HL-60/S4 (cell line): ENCODE results near the gene MPPE1.
"Not testable (repeated sequence)": the region's sequence is repeated elsewhere in the genome, so short reads cannot be mapped to it uniquely, and the experiment has no call there.

Source experiments
- in situ Hi-C: fragments of 300-500 bp; cut with MboI; formaldehyde crosslinking; loops from 2 replicates; pipeline ENCODE4 v1.14.3; 2022; ENCODE audit warnings: low sequenced_read_pairs

MPPE1 gene

DNA sequence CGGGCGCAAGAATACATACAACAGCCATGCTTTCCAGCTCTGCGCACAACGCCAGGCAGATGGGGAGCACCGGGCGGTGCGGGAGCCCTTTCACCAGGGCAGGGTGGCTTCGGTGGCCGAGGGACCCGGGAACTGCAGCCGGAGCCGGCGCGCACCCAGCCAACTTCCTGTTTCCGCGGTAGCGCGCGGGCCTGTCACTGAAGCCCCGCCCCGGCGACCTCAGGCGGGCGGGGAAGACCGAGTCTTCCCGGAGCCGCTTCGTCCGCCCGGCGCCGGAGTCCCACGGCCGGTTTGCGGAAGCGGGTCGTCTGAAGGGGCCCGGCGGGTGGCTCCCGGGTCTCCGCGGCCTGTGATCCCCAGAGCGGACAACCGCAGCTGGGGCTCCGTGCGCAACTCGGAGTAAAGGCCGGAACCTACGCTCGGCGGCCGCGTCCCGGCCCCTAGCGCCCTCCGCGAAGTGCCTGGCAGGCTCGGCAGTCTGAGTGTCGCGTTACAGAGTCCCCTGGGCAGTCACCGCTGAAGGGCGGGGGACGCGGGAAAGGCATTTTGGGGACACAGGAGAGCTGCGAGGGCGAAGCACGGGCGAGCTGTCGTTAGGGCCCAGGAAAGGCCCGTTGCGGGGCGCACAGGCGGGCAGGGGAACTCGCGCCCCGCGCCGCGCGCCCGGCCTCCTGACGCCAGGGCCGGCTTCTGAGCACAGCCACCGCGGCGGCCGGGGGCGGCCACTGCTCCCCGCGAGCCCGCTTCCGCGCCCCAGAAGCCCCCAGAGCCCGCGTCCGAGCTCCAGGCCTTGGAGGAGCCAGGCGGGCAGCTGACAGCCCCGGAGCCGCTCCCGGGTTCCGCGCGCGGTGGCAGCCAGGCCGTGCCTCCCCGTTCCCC, at the start of gene MPPE1:
MPPE1 (minus strand) TSS at position 136 of the 879 bp plus-strand sequence. CDS start 11,053 bp downstream, outside the sequence.
- in situ Hi-C loops = no loop called here

- in situ Hi-C loops = no loop called here
Measured at GRCh38 chr18:11957636-11958035, 49.5 kb upstream of the MPPE1 start.

DNA sequence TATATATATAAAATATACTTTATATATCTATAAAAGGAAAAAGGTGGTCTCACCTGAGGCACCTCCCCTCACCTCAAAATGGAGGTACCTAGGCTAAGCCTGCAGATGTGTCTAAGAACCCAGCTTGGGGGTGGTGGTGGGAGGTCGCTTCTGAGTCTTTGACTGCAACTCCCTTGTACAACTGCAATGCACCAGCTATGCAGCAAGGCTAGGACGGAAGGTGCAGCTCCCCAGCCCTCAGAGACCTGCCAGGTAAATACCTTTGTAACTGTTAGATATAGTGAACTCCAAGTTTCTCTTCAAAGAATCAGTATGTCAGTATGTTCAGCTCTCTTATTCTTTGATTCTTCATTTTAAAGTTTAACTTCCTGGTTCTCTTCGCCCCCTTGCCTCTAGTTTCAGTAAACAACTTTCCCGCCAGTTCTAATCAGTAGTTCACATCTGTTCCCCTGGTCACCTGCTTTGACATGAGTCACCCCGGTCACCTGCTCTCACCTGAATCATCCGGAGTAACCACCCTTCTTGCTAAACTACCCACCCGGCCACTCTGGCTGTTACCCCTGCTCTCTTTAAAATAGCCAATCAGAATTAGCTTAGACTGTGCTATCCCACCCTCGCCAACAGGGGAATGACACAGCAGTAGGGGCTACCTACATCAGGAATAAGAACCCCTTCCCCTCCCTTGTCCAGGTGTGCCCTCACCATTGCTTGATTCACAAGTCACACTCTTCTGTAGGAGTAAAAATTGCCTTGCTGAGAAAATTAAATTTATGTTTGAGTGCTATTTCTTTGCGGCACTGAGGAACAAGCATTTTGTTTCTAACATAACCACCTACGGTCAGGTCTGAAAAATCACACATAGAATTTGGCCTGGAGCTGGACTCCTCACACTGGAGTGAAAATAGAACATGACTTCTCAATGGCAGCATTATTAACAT, 48.5 kb upstream of the MPPE1 start:
- in situ Hi-C loops = no loop called here

GRCh38 chr18:11955239-11956029, 47.3 kb upstream of the MPPE1 start:
- in situ Hi-C loops = no loop called here

- in situ Hi-C loops = no loop called here
Measured at GRCh38 chr18:11953113-11953512, 45.0 kb upstream of the MPPE1 start.

GRCh38 chr18:11951390-11951851, 43.3 kb upstream of the MPPE1 start:
- in situ Hi-C loops = no loop called here

GRCh38 chr18:11950824-11951223, 42.7 kb upstream of the MPPE1 start:
- in situ Hi-C loops = no loop called here

DNA sequence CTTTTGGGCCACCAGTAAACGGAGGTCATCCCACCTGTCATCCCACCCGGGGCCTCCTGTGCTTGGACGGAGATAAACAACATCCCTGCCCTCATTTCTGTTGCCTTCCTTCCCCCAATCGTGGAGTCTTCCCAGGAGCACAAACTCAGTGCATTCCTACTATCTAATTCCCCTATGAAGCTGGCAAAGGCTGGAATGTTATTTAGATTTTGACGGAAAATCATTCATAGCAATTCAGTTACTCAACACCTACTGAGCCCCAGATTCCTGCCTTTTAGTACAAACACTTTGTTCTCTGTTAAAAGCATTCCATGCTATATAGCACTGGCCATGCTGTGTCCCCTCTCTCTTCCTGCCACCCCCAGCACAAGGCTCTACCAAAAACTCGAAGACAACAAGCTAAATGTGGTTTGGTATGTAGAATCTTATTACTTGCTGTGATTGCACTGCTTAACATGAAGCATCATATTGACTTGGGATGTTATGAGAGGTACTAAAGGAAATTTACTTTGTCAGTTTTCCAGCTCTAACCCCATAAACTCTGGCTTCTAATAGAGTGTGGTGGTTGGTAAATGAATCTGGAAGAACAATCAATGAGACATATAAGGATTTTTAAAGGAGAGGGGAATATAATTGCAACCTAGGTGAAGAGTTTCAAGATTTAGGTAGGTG, 40.9 kb upstream of the MPPE1 start:
- in situ Hi-C loops = no loop called here

- in situ Hi-C loops = no loop called here
Measured at GRCh38 chr18:11947214-11948191, 39.4 kb upstream of the MPPE1 start.

DNA sequence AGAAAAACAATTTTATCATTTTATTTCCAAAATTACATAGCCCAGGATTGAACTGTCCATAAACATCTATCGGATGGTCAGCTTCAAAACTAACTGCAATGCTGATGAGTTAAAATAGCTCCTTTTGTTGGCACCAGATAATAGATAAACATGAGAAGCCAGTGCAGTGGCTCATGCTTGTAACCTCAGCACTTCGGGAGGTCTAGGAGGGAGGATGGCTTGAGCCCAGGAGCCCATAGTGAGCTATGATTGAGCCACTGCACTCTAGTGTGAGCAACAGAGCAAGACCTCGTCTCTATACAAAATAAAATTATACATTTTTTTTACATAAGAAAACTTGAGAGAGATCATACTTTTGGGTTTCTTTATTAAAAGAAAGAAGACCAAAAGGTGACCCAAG, 38.6 kb upstream of the MPPE1 start:
- in situ Hi-C loops = no loop called here

GRCh38 chr18:11945834-11946659, 37.9 kb upstream of the MPPE1 start:
- in situ Hi-C loops = not testable (repeated sequence)

DNA sequence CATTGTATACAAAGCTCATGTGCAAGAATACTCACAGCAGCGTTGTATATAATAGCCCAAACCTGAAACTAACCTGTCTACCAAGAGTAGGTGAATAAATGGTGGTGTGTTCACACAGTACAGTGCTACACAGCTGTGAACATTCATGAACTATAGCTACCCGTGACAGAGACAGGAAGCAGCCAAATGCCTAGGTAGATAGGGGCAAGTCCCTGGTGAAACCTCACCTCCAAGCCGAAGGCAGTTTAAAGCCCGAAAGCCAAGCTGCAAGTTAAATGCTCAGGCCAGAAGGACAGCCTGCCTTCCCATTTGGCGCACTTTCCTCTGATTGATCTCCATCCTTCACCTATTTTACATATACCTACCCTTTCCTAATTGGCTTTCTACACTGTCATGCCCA, 36.7 kb upstream of the MPPE1 start:
- in situ Hi-C loops = no loop called here

DNA sequence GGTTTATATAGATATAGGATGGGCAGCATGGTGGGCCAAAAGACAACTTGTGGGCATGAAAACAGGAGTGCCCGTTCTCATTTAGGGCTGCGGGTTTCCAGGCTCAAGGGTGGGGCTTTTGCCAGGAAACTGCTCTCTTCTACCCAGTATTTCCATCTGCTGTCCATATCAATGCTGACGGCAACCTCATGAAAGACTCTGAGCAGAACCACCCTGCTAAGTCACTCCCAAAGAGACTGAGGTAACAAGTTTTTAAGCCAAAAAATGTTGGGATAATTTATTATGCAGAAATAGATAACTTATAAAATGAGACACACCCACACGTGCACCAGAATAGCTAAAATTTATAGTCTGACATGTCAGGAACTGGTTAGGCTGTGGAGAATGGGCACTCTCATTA, 36.1 kb upstream of the MPPE1 start:
- in situ Hi-C loops = no loop called here

GRCh38 chr18:11943551-11943950, 35.4 kb upstream of the MPPE1 start:
- in situ Hi-C loops = no loop called here

DNA sequence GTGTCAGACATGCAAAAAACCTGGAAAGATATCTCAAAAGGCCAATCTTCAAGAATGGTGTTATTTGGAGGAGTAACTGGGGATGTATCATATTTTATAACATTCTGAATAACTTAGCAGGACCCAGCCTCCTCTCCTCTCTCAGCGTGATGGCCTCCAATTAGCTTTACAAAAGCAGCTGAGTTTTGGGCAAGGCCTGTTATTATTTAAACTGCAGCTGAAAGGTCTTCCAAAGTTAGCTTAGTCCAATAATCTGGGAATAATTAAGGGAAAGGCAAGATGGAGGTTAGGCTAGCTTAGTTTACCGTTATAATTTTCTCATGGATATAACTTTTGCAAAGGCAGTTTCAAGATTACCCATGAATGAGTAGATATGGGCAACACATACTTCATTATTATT, 32.8 kb upstream of the MPPE1 start:
- in situ Hi-C loops = no loop called here

- in situ Hi-C loops = loop anchor here (10.0 kb wide), 1 partner anchor 57 kb away; no protein-coding TSS in a partner anchor
Measured at GRCh38 chr18:11937874-11938478, 29.9 kb upstream of the MPPE1 start.

DNA sequence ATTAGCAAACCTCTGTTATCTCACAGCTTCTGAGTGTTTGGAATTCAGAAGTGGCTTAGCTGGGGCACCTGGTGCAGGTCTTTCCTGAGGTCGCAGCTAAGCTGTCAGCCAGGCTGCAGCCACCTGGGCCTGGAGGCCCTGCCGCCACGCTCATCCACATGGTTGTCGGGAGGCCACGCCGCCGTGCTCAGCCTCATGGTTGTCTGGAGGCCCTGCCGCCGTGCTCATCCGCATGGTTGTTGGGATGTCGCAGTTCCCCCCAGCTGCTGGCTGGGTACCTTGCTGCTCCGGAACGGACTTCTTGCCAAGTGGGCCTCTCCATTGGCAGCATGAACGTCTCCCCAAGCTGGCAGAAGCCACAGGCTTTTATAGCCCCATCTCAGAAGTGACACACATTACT, 24.3 kb upstream of the MPPE1 start:
- in situ Hi-C loops = loop anchor here (10.0 kb wide), 1 partner anchor 62 kb away; no protein-coding TSS in a partner anchor

DNA sequence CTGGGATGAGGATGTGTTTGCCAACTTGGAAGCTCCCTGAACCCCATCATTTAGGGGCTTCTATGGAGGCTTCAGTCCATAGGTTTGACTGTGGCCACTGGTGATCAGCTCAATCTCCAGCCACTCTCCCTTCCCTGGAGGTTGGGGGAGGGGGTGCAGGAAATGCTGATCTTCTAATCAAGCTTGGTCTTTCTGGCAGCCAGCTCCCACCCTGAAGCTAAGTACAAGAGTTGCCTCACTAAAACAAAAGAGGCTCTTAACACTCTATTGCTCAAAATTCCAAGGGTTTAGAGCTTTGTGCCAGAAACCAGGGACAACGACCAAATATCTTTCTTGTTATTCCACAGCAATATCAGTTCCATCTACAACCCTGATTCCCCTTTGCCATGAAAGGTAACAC, 19.4 kb upstream of the MPPE1 start:
- in situ Hi-C loops = loop anchor here (10.0 kb wide), 1 partner anchor 63 kb away; no protein-coding TSS in a partner anchor
